ENCODE data around the gene GHITM.

DNA sequence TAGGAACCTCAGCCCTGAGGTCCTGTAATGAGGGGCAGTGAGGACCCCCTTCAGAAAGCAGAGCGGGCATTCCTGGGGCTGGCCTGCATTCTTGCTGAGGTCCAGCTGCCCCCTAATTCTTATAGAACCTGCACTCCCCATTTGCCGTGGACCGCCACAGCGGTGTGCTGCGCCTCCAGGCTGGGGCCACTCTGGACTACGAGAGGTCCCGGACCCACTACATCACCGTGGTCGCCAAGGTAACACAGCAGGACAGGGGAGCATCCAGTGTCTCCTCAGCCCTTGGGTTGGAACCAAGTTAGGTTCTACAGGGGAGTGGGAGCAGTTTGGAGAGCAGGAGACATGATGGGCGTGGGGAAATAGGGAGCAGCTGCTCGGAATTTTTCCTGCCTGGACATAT is 62.4 kb downstream of the GHITM start:
- TF ChIP-seq, protein P1, sequence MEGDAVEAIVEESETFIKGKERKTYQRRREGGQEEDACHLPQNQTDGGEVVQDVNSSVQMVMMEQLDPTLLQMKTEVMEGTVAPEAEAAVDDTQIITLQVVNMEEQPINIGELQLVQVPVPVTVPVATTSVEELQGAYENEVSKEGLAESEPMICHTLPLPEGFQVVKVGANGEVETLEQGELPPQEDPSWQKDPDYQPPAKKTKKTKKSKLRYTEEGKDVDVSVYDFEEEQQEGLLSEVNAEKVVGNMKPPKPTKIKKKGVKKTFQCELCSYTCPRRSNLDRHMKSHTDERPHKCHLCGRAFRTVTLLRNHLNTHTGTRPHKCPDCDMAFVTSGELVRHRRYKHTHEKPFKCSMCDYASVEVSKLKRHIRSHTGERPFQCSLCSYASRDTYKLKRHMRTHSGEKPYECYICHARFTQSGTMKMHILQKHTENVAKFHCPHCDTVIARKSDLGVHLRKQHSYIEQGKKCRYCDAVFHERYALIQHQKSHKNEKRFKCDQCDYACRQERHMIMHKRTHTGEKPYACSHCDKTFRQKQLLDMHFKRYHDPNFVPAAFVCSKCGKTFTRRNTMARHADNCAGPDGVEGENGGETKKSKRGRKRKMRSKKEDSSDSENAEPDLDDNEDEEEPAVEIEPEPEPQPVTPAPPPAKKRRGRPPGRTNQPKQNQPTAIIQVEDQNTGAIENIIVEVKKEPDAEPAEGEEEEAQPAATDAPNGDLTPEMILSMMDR (conservative IDR thresholded peaks at IDR 0.05; ENCODE audit: low read depth, low read length): no peak
- TF ChIP-seq EZH2 (IDR thresholded peaks at IDR 0.05; ENCODE audit: borderline replicate concordance, low read depth, low read length, poor library complexity, severe bottlenecking): no peak
